GM18519 (cell line): Measurements from ENCODE around the gene DMD.
A peak's percentile ranks its signal among the peaks of the same experiment; 100 is the strongest.

Experiments used
- ATAC-seq: cut with Tn5 transposase; IDR thresholded peaks from one replicate; pipeline ENCODE4 v1.9.1; 2021; ENCODE audit warnings: mild to moderate bottlenecking, moderate library complexity; ENCODE audit not compliant: unreplicated experiment, low FRiP score

DMD gene

GRCh38 chrX:31336419-31336818 lies 1874.9 kb downstream of the DMD start:
- ATAC-seq, result no peak

- ATAC-seq, result no peak
These were observed 1876.4 kb downstream of the DMD start for GRCh38 chrX:31334997-31335396.

GRCh38 chrX:31333165-31333831 lies 1878.1 kb downstream of the DMD start:
- ATAC-seq, result no peak

- ATAC-seq, result no peak
These were observed 1879.4 kb downstream of the DMD start for GRCh38 chrX:31331928-31332327.

GRCh38 chrX:31331015-31331414 lies 1880.3 kb downstream of the DMD start:
- ATAC-seq, result no peak

- ATAC-seq, result peak; percentile 53
These were observed 1882.1 kb downstream of the DMD start for GRCh38 chrX:31329298-31329697.

GRCh38 chrX:31323658-31324057 lies 1887.7 kb downstream of the DMD start:
- ATAC-seq, result peak; percentile 95

GRCh38 chrX:31320740-31321139 lies 1890.6 kb downstream of the DMD start:
- no peak for ATAC-seq

GRCh38 chrX:31319586-31319985 lies 1891.8 kb downstream of the DMD start:
- ATAC-seq, result no peak

GRCh38 chrX:31318866-31319265 lies 1892.5 kb downstream of the DMD start:
- no peak for ATAC-seq

GRCh38 chrX:31316340-31316991 lies 1894.9 kb downstream of the DMD start:
- no peak for ATAC-seq

GRCh38 chrX:31314921-31315320 lies 1896.4 kb downstream of the DMD start:
- no peak for ATAC-seq

GRCh38 chrX:31307952-31308351 lies 1903.4 kb downstream of the DMD start:
- no peak for ATAC-seq

- ATAC-seq, result no peak
These were observed 1908.7 kb downstream of the DMD start for GRCh38 chrX:31302573-31303075.

- no peak for ATAC-seq
These were observed 1909.4 kb downstream of the DMD start for GRCh38 chrX:31301941-31302340.

- ATAC-seq, result no peak
These were observed 1910.1 kb downstream of the DMD start for GRCh38 chrX:31301203-31301602.

- no peak for ATAC-seq
These were observed 1912.4 kb downstream of the DMD start for GRCh38 chrX:31298916-31299315.

GRCh38 chrX:31297881-31298280 lies 1913.5 kb downstream of the DMD start:
- no peak for ATAC-seq

GRCh38 chrX:31294475-31294874 lies 1916.9 kb downstream of the DMD start:
- no peak for ATAC-seq

GRCh38 chrX:31293409-31293808 lies 1917.9 kb downstream of the DMD start:
- no peak for ATAC-seq

GRCh38 chrX:31291131-31291530 lies 1920.2 kb downstream of the DMD start:
- ATAC-seq, result no peak

GRCh38 chrX:31287861-31288260 lies 1923.5 kb downstream of the DMD start:
- no peak for ATAC-seq
